Mesendoderm (in vitro differentiated cells): ENCODE data around the gene NDUFC2.
"Not testable (repeated sequence)": the region's sequence is repeated elsewhere in the genome, so short reads cannot be mapped to it uniquely, and the experiment has no call there.

ENCODE experiments used
- DNase-seq: peaks from one replicate; pipeline ENCODE4 v3.0.0; 2013
- H2AK5ac ChIP-seq: 2 replicates; pipeline ENCODE4 v1.6.1; 2013; ENCODE audit warnings: low read length, inconsistent platforms
- H2BK120ac ChIP-seq: 2 replicates; pipeline ENCODE4 v1.6.1; 2013; ENCODE audit warnings: low read depth, mild to moderate bottlenecking, low read length, moderate library complexity, mixed read lengths
- H2BK15ac ChIP-seq: replicated peaks from 2 replicates; pipeline ENCODE4 v1.6.1; 2013; ENCODE audit warnings: low read depth, mild to moderate bottlenecking, moderate library complexity
- H2BK5ac ChIP-seq: 2 replicates; pipeline ENCODE4 v1.6.1; 2013; ENCODE audit warnings: low read length, inconsistent platforms
- H3K18ac ChIP-seq: 2 replicates; pipeline ENCODE4 v1.6.1; 2013; ENCODE audit warnings: mild to moderate bottlenecking, low read length, mixed read lengths
- H3K23ac ChIP-seq: one replicate; pipeline ENCODE4 v1.6.1; 2013; ENCODE audit warnings: low read length
- H3K27ac ChIP-seq: 2 replicates; pipeline ENCODE4 v1.5.1; 2013; ENCODE audit warnings: low read depth, mild to moderate bottlenecking, inconsistent platforms, low read length, moderate library complexity
- H3K27me3 ChIP-seq: 2 replicates; pipeline ENCODE4 v1.6.1; 2013; ENCODE audit warnings: low read length, control low read depth, mild to moderate bottlenecking, inconsistent platforms; ENCODE audit not compliant: insufficient read depth, poor library complexity
- H3K36me3 ChIP-seq: 2 replicates; pipeline ENCODE4 v1.6.1; 2013; ENCODE audit warnings: low read length, inconsistent platforms; ENCODE audit not compliant: control insufficient read depth, insufficient read depth
- H3K4ac ChIP-seq: one replicate; pipeline ENCODE4 v1.6.1; 2013; ENCODE audit warnings: low read depth, mild to moderate bottlenecking, low read length, moderate library complexity
- H3K4me1 ChIP-seq: 2 replicates; pipeline ENCODE4 v1.6.1; 2013; ENCODE audit warnings: low read depth, low read length, inconsistent platforms; ENCODE audit not compliant: control insufficient read depth
- H3K4me2 ChIP-seq: 2 replicates; pipeline ENCODE4 v1.6.1; 2013; ENCODE audit warnings: low read length
- H3K4me3 ChIP-seq: 2 replicates; pipeline ENCODE4 v1.5.1; 2013; ENCODE audit warnings: mild to moderate bottlenecking, low read length
- H3K56ac ChIP-seq: one replicate; pipeline ENCODE4 v1.6.1; 2013; ENCODE audit warnings: low read length
- H3K79me1 ChIP-seq: 2 replicates; pipeline ENCODE4 v1.6.1; 2013; ENCODE audit warnings: low read length, inconsistent platforms
- H3K79me2 ChIP-seq: 2 replicates; pipeline ENCODE4 v1.6.1; 2013; ENCODE audit warnings: mild to moderate bottlenecking, low read length; ENCODE audit not compliant: control insufficient read depth, insufficient read depth
- H3K9ac ChIP-seq: 2 replicates; pipeline ENCODE4 v1.6.1; 2013; ENCODE audit warnings: low read length, inconsistent platforms
- H4K5ac ChIP-seq: one replicate; pipeline ENCODE4 v1.6.1; 2013; ENCODE audit warnings: low read length
- H4K8ac ChIP-seq: one replicate; pipeline ENCODE4 v1.6.1; 2013; ENCODE audit warnings: low read depth, mild to moderate bottlenecking, control low read depth, low read length, moderate library complexity
- WGBS: extraction: QIAGEN DNeasy Blood & Tissue Kit; methylation state at CpG from one replicate; pipeline ENCODE4 v1.1.7; 2013; ENCODE audit warnings: low lambda C conversion rate, missing lambda C conversion rate; ENCODE audit not compliant: insufficient coverage; ENCODE audit errors: extremely low coverage; 5-methylcytosine and 5-hydroxymethylcytosine counted together

The NDUFC2 gene

DNA sequence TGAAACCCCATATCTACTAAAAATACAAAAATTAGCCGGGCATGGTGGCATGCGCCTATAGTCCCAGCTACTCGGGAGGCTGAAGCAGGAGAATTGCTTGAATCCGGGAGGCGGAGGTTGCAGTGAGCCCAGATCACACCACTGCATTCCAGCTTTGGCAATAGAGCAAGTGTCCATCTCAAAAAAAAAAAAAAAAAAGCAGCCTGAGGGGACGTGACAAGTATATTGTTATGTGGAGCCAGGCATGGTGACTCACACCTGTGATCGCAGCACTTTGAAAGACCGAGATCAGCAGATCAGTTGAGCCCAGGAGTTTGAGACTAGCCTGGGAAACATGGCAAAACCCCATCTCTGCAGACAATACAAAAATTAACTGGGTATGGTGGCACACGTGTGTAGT is 51.2 kb downstream of the NDUFC2 start:
- H2BK15ac ChIP-seq, H3K36me3 ChIP-seq, H4K8ac ChIP-seq, H2BK120ac ChIP-seq, H3K79me2 ChIP-seq, H3K79me1 ChIP-seq, H3K23ac ChIP-seq, H4K5ac ChIP-seq, H3K4ac ChIP-seq, H3K4me2 ChIP-seq, H3K27me3 ChIP-seq, H3K4me3 ChIP-seq, H3K9ac ChIP-seq, H3K18ac ChIP-seq, H2BK5ac ChIP-seq, H3K27ac ChIP-seq, H2AK5ac ChIP-seq, H3K4me1 ChIP-seq, H3K56ac ChIP-seq: not testable (repeated sequence)
- WGBS: no CpG with 5 or more reads among the region's 9 CpGs
- DNase-seq: peak; percentile 54

DNA sequence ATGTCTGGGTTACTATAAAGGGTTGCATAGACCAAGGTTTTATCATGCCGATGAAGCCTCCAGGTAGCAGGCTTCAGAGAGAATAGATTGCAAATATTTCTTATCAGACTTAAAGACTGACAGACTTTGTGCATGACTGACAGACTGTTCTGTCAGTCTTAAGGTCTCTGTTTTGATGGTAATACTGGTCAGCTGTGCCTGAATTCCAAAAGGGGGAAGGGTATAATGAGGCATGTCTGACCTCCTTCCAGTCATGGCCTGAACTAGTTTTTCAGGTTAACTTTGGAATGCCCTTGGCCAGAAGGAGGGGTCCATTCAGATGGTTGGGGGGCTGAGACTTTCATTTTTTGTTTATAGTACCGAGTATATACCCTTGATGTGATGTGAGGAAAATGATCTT is 51.9 kb downstream of the NDUFC2 start:
- WGBS: no CpG with 5 or more reads among the region's 2 CpGs
- H3K4me2 ChIP-seq: no peak overlapping the region

DNA sequence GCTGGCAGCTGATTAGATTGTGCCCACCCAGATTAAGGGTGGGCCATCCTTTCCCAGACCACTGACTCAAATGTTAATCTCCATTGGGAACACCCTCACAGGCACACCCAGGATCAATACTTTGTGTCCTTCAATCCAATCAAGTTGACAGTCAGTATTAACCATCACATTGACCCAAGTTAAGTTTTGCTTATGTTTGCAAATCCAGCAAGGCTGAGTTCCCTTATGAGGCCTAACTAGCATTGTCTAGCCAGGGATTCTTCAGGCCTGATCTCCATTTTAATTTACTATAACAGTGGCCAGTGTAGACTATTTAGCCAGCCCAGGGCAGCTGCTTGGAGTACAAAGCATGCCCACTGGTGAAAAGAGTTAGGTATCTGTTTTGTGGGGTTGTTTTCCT is 54.3 kb downstream of the NDUFC2 start:
- H3K4me3 ChIP-seq: no peak overlapping the region
- H3K18ac ChIP-seq: no peak overlapping the region
- DNase-seq: no peak
- no peak overlapping the region for H3K27ac ChIP-seq
- no peak overlapping the region for H4K8ac ChIP-seq
- no peaks in the 10 kb centered on the region for H3K79me2 ChIP-seq
- no peak overlapping the region for H2BK15ac ChIP-seq
- H3K79me1 ChIP-seq: peaks cover 5% of the 10 kb centered on the region
- H3K36me3 ChIP-seq: no peaks in the 10 kb centered on the region
- no peak overlapping the region for H2AK5ac ChIP-seq
- no peak overlapping the region for H3K23ac ChIP-seq
- H3K4ac ChIP-seq: no peak overlapping the region
- H3K27me3 ChIP-seq: no peaks in the 10 kb centered on the region
- H2BK5ac ChIP-seq: no peak overlapping the region
- no peak overlapping the region for H2BK120ac ChIP-seq
- H3K9ac ChIP-seq: no peak overlapping the region
- no peak overlapping the region for H3K56ac ChIP-seq
- no peak overlapping the region for H4K5ac ChIP-seq
- H3K4me1 ChIP-seq: peaks cover 2% of the 10 kb centered on the region
- no peak overlapping the region for H3K4me2 ChIP-seq

More for the DNA sequence above, 51.9 kb downstream of the NDUFC2 start:
- no peak overlapping the region for H2BK120ac ChIP-seq
- no peak overlapping the region for H3K4me3 ChIP-seq
- H3K18ac ChIP-seq: no peak overlapping the region
- H3K4me1 ChIP-seq: no peaks in the 10 kb centered on the region
- DNase-seq: no peak
- no peak overlapping the region for H3K4ac ChIP-seq
- H3K9ac ChIP-seq: no peak overlapping the region
- H2BK5ac ChIP-seq: no peak overlapping the region
- H3K36me3 ChIP-seq: no peaks in the 10 kb centered on the region
- no peak overlapping the region for H3K56ac ChIP-seq
- H3K79me1 ChIP-seq: no peaks in the 10 kb centered on the region
- no peak overlapping the region for H3K23ac ChIP-seq
- no peak overlapping the region for H2AK5ac ChIP-seq
- no peak overlapping the region for H4K5ac ChIP-seq
- no peak overlapping the region for H2BK15ac ChIP-seq
- H3K27me3 ChIP-seq: no peaks in the 10 kb centered on the region
- no peaks in the 10 kb centered on the region for H3K79me2 ChIP-seq
- no peak overlapping the region for H4K8ac ChIP-seq
- no peak overlapping the region for H3K27ac ChIP-seq

DNA sequence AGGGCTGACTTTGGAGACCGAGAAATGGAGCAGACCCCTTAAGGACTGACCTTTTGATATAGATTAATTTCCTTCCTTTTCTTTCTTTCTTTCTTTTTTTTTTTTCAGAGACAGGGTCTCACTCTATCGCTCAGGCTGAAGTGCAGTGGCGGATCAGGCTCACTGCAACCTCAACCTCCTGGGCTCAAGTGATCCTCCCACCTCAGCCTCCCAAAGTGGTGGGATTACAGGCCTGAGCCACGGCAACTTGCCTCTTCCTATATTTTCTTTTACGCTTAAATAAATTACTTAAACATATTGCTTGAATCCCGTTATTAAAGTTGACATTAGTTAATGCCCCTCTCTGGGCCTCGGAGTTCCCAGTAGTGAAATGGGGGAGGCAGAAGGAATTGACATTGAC is 56.2 kb downstream of the NDUFC2 start:
- peak overlapping the region; percentile 45 for H3K4me3 ChIP-seq
- WGBS: no CpG with 5 or more reads among the region's 7 CpGs
- H3K27ac ChIP-seq: no peak overlapping the region

DNA sequence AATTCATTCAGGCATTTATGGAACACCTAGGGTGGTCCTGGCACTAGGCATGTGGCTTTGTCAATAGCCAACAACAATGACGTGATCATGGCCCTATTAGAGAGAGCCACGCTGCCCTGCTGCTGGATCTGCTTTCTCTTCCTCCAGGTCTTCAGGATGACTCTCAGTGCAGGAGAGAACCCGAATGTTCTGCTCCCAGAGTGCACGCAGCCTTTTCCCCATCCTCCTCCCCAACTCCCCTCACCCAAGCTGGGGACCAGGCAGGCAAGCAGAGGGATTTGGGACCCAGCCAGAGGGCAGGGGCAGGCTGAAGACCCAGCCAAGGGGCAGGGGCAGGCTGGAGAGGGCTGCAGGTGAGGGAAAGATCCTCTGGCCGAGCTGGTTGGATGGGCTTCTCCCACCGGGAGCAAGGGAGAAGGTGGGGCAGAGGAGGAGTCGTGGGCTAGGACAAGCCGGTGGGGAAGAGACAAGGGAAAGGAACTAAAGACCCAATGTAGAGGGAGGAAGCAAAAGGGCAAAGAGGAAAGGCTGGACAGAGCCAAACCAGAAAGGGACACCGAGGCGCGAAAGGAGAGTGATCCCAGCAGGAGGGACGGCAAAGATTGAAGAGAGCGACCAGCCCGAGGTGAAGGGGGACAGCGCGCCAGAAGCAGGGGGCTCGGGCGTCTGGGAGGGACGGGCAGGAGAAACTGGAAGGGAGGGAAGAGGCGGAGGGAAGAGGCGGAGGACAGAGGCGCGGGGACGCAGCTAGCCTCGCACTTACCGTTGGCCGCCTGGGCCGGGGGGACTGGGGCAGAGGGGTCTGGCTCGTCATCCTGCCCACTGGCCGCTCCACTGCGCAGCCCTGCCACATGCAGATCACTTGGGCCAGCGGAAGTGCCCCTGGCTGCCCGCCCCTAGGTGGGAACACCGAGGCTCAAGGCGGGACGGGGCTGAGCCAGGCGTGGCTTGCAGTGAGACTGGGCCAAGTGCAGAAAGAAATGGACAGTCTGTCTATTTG is 57.0 kb downstream of the NDUFC2 start, which contains the start of gene KCTD14:
Gene KCTD14, minus strand, starts transcription at position 880 of the 1,000 bp plus-strand sequence. Its CDS starts 27 bp downstream, at position 853.
- H3K79me2 ChIP-seq: no peaks in the 10 kb centered on the region
- H2BK120ac ChIP-seq: no peak within 1 kb of the TSS
- peak within 1 kb of the TSS; percentile 87 for H3K56ac ChIP-seq
- H3K18ac ChIP-seq: peak within 1 kb of the TSS; percentile 2
- H3K4me1 ChIP-seq: peaks cover 2% of the 10 kb centered on the region
- H3K9ac ChIP-seq: peak within 1 kb of the TSS; percentile 76
- H3K36me3 ChIP-seq: no peaks in the 10 kb centered on the region
- no peaks in the 10 kb centered on the region for H3K27me3 ChIP-seq
- H4K8ac ChIP-seq: no peak within 1 kb of the TSS
- no peak within 1 kb of the TSS for H3K4ac ChIP-seq
- no peak within 1 kb of the TSS for H2BK15ac ChIP-seq
- peaks cover 5% of the 10 kb centered on the region for H3K79me1 ChIP-seq
- H2BK5ac ChIP-seq: no peak within 1 kb of the TSS
- no CpG with 5 or more reads among the region's 37 CpGs for WGBS
- DNase-seq: peak; percentile 86
- H3K4me3 ChIP-seq: peak within 1 kb of the TSS; percentile 45
- H2AK5ac ChIP-seq: no peak within 1 kb of the TSS
- H4K5ac ChIP-seq: no peak within 1 kb of the TSS
- H3K23ac ChIP-seq: no peak within 1 kb of the TSS
- no peak within 1 kb of the TSS for H3K27ac ChIP-seq
- peak within 1 kb of the TSS; percentile 56 for H3K4me2 ChIP-seq

More for the DNA sequence above, 56.2 kb downstream of the NDUFC2 start:
- Histone ChIP-seq H3K23ac (no peak overlapping the region), H3K79me1 (peaks cover 5% of the 10 kb centered on the region), H3K79me2 (no peaks in the 10 kb centered on the region), H3K18ac (no peak overlapping the region), H2BK15ac (no peak overlapping the region), H3K4me2 (peak overlapping the region; percentile 56), H2AK5ac (no peak overlapping the region), H3K4me1 (peaks cover 2% of the 10 kb centered on the region), H3K36me3 (no peaks in the 10 kb centered on the region), H4K5ac (no peak overlapping the region), H3K56ac (peak overlapping the region; percentile 87), H3K9ac (peak overlapping the region; percentile 76), H2BK5ac (no peak overlapping the region), H3K4ac (no peak overlapping the region), H3K27me3 (no peaks in the 10 kb centered on the region), H2BK120ac (no peak overlapping the region), H4K8ac (no peak overlapping the region)
- DNase-seq: no peak
